NB4 (cell line): Measurements from ENCODE around the gene NUP50.

ENCODE experiments used
- CTCF ChIP-seq: IDR thresholded peaks from one replicate; pipeline ENCODE4 v1.5.1; 2012; ENCODE audit warnings: low read depth, low read length
- MYC ChIP-seq: IDR thresholded peaks from 2 replicates; pipeline ENCODE4 v1.6.1; 2011; ENCODE audit warnings: low read depth, low read length

GRCh38 chr22:45162531-45162930 lies 1.2 kb upstream of the NUP50 start:
- TF ChIP-seq CTCF (no peak), MYC (no peak)
